Fibroblast of lung (primary cell): ENCODE measurements around the gene AVP. TPM values are rescaled to one million over a fixed set of nuclear protein-coding genes. Genes with fewer than 3 reads are reported as not detected.

Experiments used
- DNase-seq, 2 donors: peaks; one replicate each; pipeline versions ENCODE4 v3.0.0 to v3.0.0-alpha.2; 2010; ENCODE audit warnings: low read depth in 2 of 2
- H2AFZ ChIP-seq: 2 replicates; pipeline ENCODE4 v1.5.1; 2012; ENCODE audit warnings: low read length, control low read depth, inconsistent platforms
- H3K27ac ChIP-seq: 2 replicates; pipeline ENCODE4 v1.5.1; 2011; ENCODE audit warnings: low read length, control low read depth; ENCODE audit not compliant: insufficient read depth
- H3K27me3 ChIP-seq: 2 replicates; pipeline ENCODE4 v1.5.1; 2011; ENCODE audit warnings: mild to moderate bottlenecking, low read length; ENCODE audit not compliant: control insufficient read depth, insufficient read depth
- H3K36me3 ChIP-seq: 2 replicates; pipeline ENCODE4 v1.5.1; 2011; ENCODE audit warnings: low read length; ENCODE audit not compliant: control insufficient read depth, insufficient read depth
- H3K4me1 ChIP-seq: 2 replicates; pipeline ENCODE4 v1.5.1; 2011; ENCODE audit warnings: low read length; ENCODE audit not compliant: control insufficient read depth, insufficient read depth; ENCODE audit errors: extremely low read depth
- H3K4me2 ChIP-seq: 2 replicates; pipeline ENCODE4 v1.5.1; 2011; ENCODE audit warnings: low read length, control low read depth; ENCODE audit not compliant: insufficient read depth; ENCODE audit errors: extremely low read depth
- H3K4me3 ChIP-seq, 4 experiments: fragments of 200-600 bp in 1 of 4; sonication (generic) in 1 of 4; replicated peaks in 1 of 4; 2 replicates each; pipeline ENCODE4 v1.5.1; 2011 to 2016; ENCODE audit warnings: low read length in 4 of 4, low read depth in 3 of 4, mild to moderate bottlenecking in 3 of 4, control low read depth in 2 of 4, inconsistent platforms in 1 of 4, mixed read lengths in 1 of 4; ENCODE audit not compliant: insufficient read depth in 1 of 4; ENCODE audit errors: control extremely low read depth in 1 of 4
- H3K79me2 ChIP-seq: 2 replicates; pipeline ENCODE4 v1.5.1; 2012; ENCODE audit warnings: mild to moderate bottlenecking, low read length, inconsistent platforms; ENCODE audit not compliant: control insufficient read depth, insufficient read depth
- H3K9ac ChIP-seq: 2 replicates; pipeline ENCODE4 v1.5.1; 2011; ENCODE audit warnings: mild to moderate bottlenecking, low read length, control low read depth; ENCODE audit not compliant: insufficient read depth
- H3K9me3 ChIP-seq: 2 replicates; pipeline ENCODE4 v1.5.1; 2012; ENCODE audit warnings: low read depth, low read length; ENCODE audit not compliant: control insufficient read depth, insufficient read depth
- H4K20me1 ChIP-seq: 2 replicates; pipeline ENCODE4 v1.5.1; 2011; ENCODE audit warnings: low read length; ENCODE audit not compliant: control insufficient read depth, insufficient read depth; ENCODE audit errors: extremely low read depth
- CTCF ChIP-seq, 2 donors: IDR thresholded peaks in 1 of 2; conservative IDR thresholded peaks in 1 of 2; 1 replicate in 1 of 2; 2 replicates in 1 of 2; pipeline ENCODE4 v1.5.1; 2011 to 2012; ENCODE audit warnings: low read length in 2 of 2, control low read depth in 1 of 2, inconsistent platforms in 1 of 2, low read depth in 1 of 2, mild to moderate bottlenecking in 1 of 2
- EZH2 ChIP-seq: IDR thresholded peaks from 2 replicates; pipeline ENCODE4 v1.5.1; 2012; ENCODE audit warnings: low read length, control low read depth, mild to moderate bottlenecking; ENCODE audit errors: missing control alignments
- polyA plus RNA-seq, 2 donors: library from polyadenylated mRNA; depleted of rRNA in 1 of 2; stranded (reverse) in 1 of 2; unstranded in 1 of 2; fragments of >200 nt; gene quantifications; 2 replicates each; pipeline ENCODE4 v1.2.1, GENCODE V29; 2011 to 2012; ENCODE audit warnings: missing spikeins in 1 of 2
- total RNA-seq: library from RNA; depleted of rRNA; stranded (reverse); fragments of >200 nt; gene quantifications from 2 replicates; pipeline ENCODE4 v1.2.1, GENCODE V29; 2014

The AVP gene
- total and polyA plus RNA-seq, 2 donors (not counting 1 experiment from before 2014, with no cell fraction given) = not detected

- H3K36me3 ChIP-seq = no peaks in the 10 kb centered on the region
- TF ChIP-seq CTCF (conservative IDR thresholded peaks at IDR 0.05 in 1 of 2, IDR thresholded peaks at IDR 0.05 in 1 of 2; ENCODE audit: low read depth in 1 of 2, low read length in 2 of 2) = no peak
- TF ChIP-seq EZH2 = no peak
- no peaks in the 10 kb centered on the region for H3K9me3 ChIP-seq
- no peaks in the 10 kb centered on the region for H3K79me2 ChIP-seq
- DNase-seq = no peak
- H3K9ac ChIP-seq = no peak overlapping the region
- no peak overlapping the region for H3K4me3 ChIP-seq
- H3K4me1 ChIP-seq = no peaks in the 10 kb centered on the region
- no peak overlapping the region for H3K27ac ChIP-seq
- H2AFZ ChIP-seq = no peak overlapping the region
- no peaks in the 10 kb centered on the region for H3K27me3 ChIP-seq
- no peaks in the 10 kb centered on the region for H4K20me1 ChIP-seq
- no peak overlapping the region for H3K4me2 ChIP-seq
Observed at GRCh38 chr20:3106185-3106584, 21.7 kb upstream of the AVP start.

GRCh38 chr20:3105256-3106137, 21.0 kb upstream of the AVP start:
- Histone ChIP-seq H3K36me3 (no peaks in the 10 kb centered on the region), H2AFZ (no peak overlapping the region), H3K27me3 (no peaks in the 10 kb centered on the region), H4K20me1 (no peaks in the 10 kb centered on the region), H3K4me1 (no peaks in the 10 kb centered on the region), H3K79me2 (no peaks in the 10 kb centered on the region), H3K27ac (no peak overlapping the region), H3K9me3 (no peaks in the 10 kb centered on the region), H3K4me3 (no peak overlapping the region), H3K9ac (no peak overlapping the region), H3K4me2 (no peak overlapping the region)
- TF ChIP-seq CTCF (conservative IDR thresholded peaks at IDR 0.05 in 1 of 2, IDR thresholded peaks at IDR 0.05 in 1 of 2; ENCODE audit: low read depth in 1 of 2, low read length in 2 of 2) (no peak), EZH2 (no peak)
- no peak for DNase-seq

GRCh38 chr20:3103369-3104032, 19.0 kb upstream of the AVP start:
- Histone ChIP-seq H3K4me2 (no peak overlapping the region), H4K20me1 (no peaks in the 10 kb centered on the region), H3K36me3 (no peaks in the 10 kb centered on the region), H3K9ac (no peak overlapping the region), H2AFZ (no peak overlapping the region), H3K27me3 (no peaks in the 10 kb centered on the region), H3K9me3 (no peaks in the 10 kb centered on the region), H3K4me1 (no peaks in the 10 kb centered on the region), H3K79me2 (no peaks in the 10 kb centered on the region), H3K4me3 (no peak overlapping the region), H3K27ac (no peak overlapping the region)
- TF ChIP-seq EZH2 = no peak
- no peak for DNase-seq
